Stimulated activated CD4-positive, alpha-beta T cell treated with anti-CD3 and anti-CD28 coated beads, Interleukin-1b, Interleukin-23, amount 100 ng/mL, for 48 hours (primary cell): ENCODE results near the gene ZNF865.

Source experiments
- DNase-seq: peaks from one replicate; pipeline ENCODE4 v3.0.0-alpha.2; 2020

ZNF865 gene

GRCh38 chr19:55647732-55648584 is 42.5 kb downstream of the ZNF865 start, which contains the start of gene CCDC106:
Gene CCDC106, plus strand, starts transcription at chr19:55648212. Its CDS starts 835 bp downstream, at chr19:55649047.
- no peak for DNase-seq

GRCh38 chr19:55648585-55649267 is 43.3 kb downstream of the ZNF865 start:
- DNase-seq, result no peak

- no peak for DNase-seq
These were observed 44.0 kb downstream of the ZNF865 start for GRCh38 chr19:55649268-55650125.

- no peak for DNase-seq
These were observed 44.7 kb downstream of the ZNF865 start for GRCh38 chr19:55650126-55650557.

GRCh38 chr19:55650602-55651230 is 45.3 kb downstream of the ZNF865 start:
- DNase-seq, result no peak

GRCh38 chr19:55651236-55651635 is 45.8 kb downstream of the ZNF865 start:
- DNase-seq, result no peak

GRCh38 chr19:55652311-55653128 is 47.1 kb downstream of the ZNF865 start:
- DNase-seq, result no peak

- DNase-seq, result peak; percentile 96
These were observed 48.3 kb downstream of the ZNF865 start for GRCh38 chr19:55653651-55654322.

- peak; percentile 99 for DNase-seq
These were observed 48.9 kb downstream of the ZNF865 start for GRCh38 chr19:55654323-55654867.

- DNase-seq, result peak; percentile 96
These were observed 49.6 kb downstream of the ZNF865 start, which contains the start of gene U2AF2 for GRCh38 chr19:55654868-55655647. Gene U2AF2, plus strand, starts transcription at chr19:55655035. Its CDS starts 70 bp downstream, at chr19:55655105.

- DNase-seq, result no peak
These were observed 50.2 kb downstream of the ZNF865 start for GRCh38 chr19:55655648-55656040.

GRCh38 chr19:55656552-55656951 is 51.1 kb downstream of the ZNF865 start:
- DNase-seq, result no peak

GRCh38 chr19:55656988-55657747 is 51.7 kb downstream of the ZNF865 start:
- DNase-seq, result no peak

GRCh38 chr19:55658846-55659459 is 53.5 kb downstream of the ZNF865 start:
- no peak for DNase-seq

- DNase-seq, result no peak
These were observed 54.4 kb downstream of the ZNF865 start for GRCh38 chr19:55659822-55660221.

GRCh38 chr19:55660404-55660803 is 55.0 kb downstream of the ZNF865 start:
- no peak for DNase-seq

- DNase-seq, result no peak
These were observed 55.5 kb downstream of the ZNF865 start for GRCh38 chr19:55660991-55661390.

- DNase-seq, result no peak
These were observed 56.4 kb downstream of the ZNF865 start for GRCh38 chr19:55661826-55662225.
